Fibroblast of gingiva (primary cell): ENCODE data around the gene ELAVL2.
A peak's percentile ranks its signal among the peaks of the same experiment; 100 is the strongest.

Source experiments
- DNase-seq: peaks from one replicate; pipeline ENCODE4 v3.0.0-alpha.2; 2011; ENCODE audit warnings: low read depth

The ELAVL2 gene

DNA sequence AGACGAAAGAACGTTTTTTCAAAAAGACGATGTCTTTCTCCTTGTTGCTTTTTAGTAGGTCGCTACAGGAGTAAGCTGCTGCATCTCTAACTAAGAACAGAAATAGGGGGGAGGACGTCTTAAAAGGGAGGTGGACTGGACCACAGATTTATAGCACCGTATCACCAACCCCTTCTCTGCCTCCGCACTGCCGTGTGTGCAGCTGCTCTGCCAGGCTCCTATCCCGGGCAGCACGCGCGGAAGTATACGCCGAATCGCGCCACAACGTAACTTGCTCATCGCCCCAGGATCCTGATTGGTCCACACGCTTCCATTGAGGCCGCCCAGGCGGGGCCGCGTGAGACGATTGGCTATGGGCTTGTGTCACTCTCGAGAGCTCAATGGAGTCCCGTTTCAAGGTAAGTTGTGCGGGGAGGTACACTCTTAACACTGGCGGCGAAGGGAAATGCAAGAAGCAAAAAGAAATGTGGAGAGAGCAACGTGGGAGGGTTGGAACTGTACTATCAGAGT lies at the start of gene ELAVL2:
Gene ELAVL2, minus strand, starts transcription at position 121 of the 510 bp plus-strand sequence. CDS start 64,006 bp downstream, outside the sequence.
- DNase-seq = peak; percentile 73

DNA sequence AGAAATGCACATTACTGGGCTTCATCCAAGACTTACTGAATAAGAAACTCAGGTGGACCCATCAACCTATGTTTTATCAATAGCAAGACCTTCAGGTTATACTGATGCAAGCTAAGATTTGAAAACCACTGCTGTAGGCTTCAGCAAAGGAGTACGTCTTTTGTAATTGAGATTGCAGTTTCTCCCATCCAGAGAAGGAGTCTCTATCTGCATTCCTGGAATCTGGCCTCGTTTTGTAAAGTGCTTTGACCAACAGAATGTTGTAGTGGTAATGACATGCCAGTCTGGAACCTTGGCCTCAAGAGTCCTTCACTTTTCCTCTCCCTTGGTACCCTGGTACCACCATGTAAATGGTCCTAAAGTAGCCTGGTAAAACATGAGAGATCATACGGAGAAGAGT lies 32.2 kb upstream of the ELAVL2 start:
- DNase-seq = no peak

DNA sequence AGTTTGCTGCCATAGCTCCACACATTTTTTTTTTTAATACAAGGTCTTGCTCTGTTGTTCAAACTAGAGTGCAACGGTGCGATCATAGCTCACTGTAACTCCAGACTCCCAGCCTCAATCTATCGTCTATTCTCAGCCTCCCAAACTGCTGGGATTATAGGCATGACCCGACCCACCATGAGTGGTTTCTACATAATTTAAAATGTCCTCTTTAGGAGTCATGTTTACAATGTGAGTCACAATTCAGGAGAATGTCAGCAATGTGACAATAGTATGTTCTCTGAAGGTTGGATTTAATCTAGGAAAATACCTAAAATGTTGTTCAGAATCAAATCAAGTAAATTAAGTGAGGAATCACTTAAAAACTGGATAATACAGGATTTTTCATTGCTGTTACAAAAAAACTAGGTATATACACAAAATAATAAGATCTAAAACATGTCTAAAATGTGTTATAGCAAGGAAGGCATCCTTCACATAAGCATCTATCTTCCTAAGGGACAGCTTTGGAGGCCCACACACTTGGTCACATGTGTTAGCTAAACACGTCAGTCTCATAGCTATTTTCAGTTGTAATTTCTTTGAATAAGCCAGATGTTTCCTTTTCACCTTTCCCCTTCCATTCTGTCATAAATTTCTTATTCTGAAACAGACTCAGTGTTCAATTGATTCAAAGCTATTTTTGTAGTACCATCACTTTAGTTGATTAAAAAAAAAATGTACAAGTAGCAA lies 30.0 kb upstream of the ELAVL2 start:
- DNase-seq = no peak

DNA sequence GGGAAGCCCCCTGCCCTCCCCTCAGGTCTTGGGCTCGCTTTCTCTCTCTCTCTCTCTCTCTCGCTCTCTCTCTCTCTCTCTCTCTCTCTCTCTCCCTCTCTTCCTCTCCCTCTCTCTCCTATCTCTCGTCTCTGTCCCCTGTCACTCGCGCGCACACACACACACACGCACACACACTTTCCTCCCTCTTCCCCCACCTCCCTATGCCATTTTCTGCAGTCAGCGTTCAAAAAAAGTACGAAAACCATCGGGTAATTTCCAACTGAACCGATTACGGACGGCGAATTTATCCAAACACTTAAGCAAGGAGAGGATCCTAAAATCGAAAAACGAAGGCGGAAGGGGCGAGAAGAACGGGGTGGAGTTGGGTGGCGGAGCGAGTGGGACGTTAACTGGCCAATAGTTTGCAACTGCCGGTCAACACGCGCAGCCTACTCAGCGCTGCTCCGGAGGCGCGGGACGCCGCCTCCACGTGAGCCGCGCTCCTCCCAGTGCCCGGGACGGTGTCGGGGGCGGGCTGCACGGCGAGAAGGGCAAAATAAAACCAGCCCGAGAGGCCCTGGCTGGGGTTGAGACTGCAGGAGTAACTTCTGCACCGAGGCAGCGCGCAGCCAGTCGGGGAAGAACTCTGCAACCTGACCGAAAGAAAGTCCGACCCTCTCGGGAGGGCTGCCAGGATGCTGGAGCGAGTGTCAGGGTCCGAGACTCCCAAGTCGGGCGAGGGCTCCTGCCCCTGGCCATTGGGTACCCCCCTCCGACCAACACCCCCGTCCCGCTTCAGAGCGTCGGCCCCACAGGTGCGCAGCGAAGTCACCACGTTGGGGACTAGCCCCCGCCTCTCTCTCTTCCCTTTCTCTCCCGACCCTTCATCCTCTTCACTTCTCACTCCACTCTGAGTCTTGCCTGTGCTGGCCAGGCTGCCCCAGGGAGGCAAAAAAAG lies 24.9 kb upstream of the ELAVL2 start:
- DNase-seq = no peak

DNA sequence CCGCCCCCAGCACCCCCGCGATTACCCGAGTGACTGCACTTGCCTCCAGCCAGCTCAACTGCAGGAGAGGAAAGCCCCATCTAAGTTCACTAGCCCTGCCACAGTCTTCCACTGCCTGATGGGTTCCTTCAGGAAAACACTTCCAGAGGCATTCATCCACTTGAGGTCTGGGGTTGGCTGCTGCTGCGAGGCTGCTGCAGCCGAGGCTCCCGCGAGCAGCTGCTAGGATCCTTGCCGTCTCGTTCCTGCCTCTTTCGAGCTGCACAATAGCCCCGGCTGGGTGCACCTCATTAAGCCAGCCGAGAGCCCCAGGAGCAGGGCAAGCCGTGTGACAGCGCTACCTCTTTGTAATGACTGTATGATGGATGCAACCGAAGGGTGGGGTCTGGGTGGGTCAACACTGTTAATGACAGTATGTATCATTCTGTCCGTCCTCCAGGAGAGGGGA lies 24.2 kb upstream of the ELAVL2 start:
- DNase-seq = no peak

DNA sequence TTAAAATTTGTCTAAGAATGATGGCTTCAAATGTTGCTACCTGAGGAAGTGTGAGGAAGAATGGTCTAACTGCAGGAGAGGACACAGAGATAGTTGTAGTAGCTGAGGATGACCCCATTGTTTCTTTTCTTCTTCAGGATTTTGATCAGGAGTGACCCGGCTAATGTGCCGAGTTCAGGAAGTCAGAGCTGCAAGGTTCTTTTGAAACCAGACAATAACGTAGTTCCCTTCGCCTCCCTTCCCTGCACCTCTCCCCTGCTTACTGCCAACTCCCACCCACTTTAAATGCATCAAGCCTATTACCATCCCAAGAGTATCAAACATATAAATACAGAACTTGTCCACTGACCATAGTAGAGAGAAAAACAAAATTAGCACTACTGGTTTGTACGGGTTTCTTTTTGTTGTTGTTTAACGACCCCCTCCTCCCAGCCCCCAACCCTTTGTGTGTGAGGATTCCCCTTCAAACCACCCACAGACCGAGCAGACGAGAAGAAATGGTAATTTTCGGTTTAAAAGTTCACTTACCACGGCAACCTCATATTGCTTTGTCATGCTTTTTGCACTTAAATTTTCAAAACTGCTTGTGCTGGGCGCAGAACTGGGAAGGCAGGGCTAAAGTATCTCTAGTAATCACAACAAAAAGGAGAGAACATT lies 23.5 kb upstream of the ELAVL2 start:
- DNase-seq = no peak

DNA sequence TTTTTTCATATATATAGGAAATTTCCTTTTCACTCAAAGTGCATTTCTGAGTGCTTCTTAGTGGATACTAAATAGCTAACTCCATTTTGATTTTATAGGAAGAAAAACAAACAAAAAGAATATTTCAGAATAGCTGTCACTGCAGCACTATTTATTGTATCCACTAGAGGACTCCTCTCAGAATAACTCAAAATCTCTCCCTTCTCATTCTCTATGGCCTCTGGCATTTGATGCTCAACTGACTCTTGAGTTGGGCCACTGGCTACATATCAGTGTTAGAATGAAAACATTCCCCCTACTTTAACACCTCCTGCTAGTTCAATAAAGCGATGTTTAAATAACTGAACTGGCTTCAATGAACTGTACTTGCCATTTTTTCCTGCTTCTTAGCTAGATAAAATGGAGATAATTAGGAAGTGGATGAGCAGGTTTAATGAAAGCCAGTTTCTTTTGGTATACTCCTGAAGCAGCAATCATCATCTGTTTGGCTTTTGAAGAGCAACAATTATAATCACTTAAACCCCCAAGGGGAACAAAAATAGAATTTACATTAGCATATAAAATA lies 16.6 kb upstream of the ELAVL2 start:
- no peak for DNase-seq

DNA sequence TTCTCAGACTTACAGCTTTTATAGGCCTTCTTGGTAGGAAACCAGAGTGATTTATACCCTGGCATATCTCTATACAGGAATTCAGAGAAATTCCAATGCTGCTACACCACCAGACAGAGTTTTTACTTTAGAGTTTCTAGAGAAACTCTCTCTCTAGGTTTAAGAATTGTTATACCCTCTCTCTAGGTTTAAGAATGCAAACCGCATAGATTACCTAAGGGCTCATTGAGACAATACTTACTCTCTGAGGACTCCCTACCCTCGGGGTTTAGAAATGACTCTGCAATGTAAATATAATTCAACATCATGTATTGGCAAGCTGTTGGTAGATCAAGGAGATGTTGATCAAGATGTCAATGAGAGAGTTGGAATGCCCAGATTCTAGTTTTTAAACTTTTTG lies 15.3 kb upstream of the ELAVL2 start:
- DNase-seq = no peak

DNA sequence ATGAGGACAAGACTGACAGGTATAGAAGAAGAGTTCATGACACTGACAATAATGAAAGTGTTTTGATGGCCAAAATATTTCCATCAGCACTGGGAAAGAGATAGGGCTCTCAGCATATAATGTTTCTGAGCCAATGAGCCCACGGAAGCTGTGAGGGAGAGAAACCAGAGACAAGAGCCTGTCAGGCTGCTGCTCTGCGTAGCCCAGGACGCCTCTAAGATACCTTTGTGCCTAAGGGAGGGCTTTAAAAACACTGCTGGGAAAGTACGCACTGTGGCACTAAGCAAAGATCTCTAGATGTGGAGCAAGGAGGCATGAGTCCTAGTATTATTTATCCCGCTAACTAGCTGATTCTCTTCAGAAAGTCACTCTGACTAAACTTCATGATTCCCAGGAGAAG lies 11.0 kb upstream of the ELAVL2 start:
- no peak for DNase-seq

DNA sequence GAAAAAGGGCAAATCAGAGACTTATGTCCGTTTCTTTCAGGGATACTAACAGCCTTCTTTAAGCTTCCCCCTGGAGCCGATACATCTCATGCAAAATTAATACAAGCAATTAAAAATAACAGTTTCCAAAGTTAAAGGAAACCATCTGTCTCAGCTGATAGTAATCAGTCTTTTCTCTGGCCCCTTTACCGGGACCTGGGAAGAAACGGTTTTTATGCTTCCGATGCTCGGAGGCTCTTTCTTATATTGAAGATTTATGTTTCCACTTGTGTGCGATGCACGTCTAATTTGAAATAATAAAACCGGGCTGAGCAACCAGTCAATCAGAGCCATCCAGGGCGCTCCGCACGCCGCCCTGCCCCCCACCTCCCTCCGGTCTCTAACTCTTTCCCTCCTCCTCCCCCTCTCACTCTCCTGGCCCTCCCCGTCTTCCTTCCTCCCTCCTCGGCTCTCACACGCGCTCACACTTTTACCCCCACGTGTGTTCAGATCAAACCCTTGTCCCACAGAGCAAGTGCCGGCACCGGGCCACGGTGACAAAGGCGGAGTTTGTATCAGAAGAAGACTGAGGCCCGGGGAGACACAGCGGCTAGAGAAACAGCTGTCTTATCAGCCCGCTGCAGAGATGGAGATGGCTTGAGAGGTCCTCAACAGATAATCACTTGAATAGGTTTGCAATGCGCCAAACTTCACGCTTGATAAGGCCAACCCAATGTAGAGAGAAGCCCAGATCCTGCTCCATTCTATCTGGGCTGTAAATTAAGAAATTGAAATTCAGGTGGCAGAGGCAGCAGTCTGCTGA lies 5.1 kb upstream of the ELAVL2 start:
- DNase-seq = no peak

DNA sequence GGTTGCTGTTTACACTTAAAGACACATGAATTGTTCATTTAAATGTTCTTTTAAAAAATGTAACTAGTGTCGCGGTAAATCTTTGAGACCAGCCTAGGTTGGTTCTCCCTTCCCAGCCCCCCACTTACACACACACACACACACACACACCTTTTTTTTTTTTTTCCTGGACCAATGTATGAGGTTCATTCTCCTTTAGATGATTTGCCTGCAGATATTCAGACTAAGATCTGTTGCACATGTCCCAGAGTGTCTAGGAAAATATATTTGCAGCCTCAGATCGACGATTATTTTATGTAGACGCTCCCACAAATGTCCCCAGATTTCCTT lies 4.4 kb upstream of the ELAVL2 start:
- no peak for DNase-seq

DNA sequence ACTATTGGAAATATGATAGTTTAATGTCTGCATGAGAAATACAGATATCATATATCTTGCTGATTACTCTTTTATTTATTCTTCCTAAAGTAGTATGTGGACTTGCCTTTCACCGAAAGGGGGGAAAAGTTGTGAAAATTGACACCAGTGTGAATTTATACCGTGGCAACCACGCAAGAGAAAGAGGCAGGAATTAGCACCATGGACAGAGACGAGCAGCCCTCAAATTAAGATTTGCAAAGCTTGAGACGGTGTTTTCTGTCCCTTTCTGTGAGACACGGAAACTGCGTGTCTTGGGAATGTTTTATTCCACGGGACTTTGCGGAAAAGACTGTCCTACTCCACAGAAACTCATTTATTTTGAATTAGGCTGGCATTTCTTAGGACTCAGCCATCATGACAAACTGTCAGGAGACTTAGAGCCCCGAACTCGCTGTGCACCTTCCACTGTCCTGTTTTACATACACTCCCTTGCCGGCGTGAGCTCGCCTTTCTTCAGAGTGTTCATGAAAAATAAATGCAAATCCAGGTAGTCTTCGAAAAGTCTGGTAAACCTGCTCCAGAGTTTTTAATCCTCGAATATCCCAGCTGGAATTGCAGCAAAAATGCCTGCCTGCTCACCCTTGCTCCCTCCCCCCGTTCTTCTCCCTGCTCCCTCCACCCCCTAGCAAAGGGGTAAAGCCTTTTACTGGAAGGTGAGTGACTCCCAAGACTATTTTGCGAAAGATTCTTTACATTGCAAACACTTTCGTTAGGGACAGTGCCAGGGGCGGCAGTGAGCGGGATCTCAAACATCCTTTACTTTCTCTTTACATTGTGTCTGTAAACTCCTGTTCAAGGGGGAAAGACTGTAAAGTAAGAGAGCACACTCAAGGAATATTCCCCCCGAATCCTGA lies 3.8 kb upstream of the ELAVL2 start:
- DNase-seq = no peak

DNA sequence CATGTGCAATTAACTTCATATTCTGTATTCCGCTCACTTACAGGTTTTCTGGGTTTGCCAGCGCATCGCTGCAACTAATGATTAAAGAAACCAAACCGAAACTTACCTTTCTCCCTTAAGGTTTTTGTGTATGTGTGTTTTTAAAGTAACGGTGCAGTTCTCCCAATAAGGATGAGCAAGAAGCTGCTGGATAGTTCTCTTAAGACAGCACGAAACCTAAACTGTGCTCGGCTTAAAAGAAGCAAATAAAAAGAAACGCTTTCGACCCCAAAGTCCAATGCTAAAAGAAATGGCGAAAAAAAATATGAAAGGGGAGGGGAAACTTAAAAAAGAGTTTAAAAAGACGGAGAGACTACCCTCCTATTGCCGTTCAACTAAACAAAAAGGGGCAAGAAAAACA lies 340 bp downstream of the ELAVL2 start:
- DNase-seq = no peak

DNA sequence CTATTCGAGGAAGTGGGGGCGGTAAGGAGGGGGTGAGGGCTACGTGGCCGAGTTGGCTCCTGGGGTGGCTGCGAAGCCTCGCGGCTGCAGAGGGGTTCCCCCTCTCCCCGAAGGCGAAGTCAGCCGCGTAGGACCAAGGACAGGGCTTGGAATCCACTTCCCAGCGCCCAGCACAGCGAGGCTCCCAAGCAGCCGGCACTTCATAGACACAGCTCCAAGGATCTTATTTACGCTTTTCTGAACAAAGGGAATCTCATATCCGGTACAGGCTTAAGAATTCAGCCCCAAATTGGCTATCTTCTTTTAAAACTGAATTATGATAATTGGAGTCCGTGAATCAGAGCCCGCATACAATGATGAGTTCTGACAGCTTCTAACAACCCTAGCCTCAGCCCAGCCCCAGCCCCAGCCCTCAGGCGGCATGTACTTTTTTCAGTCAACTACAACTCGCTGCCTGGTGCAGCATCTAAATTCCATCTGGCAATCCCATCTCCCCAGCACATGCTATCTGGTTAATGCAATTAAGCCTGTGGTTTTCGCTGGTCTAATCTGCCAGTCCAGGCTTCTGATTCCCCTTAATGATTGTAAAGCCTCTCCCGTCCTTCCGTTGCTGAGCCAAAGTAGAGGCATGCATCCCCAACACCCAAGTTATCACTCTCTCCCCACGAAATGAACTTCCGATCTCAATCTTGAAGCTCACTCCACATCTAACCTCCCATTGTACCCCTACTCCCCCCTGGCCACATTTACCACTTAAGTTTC lies 1.0 kb downstream of the ELAVL2 start:
- no peak for DNase-seq

DNA sequence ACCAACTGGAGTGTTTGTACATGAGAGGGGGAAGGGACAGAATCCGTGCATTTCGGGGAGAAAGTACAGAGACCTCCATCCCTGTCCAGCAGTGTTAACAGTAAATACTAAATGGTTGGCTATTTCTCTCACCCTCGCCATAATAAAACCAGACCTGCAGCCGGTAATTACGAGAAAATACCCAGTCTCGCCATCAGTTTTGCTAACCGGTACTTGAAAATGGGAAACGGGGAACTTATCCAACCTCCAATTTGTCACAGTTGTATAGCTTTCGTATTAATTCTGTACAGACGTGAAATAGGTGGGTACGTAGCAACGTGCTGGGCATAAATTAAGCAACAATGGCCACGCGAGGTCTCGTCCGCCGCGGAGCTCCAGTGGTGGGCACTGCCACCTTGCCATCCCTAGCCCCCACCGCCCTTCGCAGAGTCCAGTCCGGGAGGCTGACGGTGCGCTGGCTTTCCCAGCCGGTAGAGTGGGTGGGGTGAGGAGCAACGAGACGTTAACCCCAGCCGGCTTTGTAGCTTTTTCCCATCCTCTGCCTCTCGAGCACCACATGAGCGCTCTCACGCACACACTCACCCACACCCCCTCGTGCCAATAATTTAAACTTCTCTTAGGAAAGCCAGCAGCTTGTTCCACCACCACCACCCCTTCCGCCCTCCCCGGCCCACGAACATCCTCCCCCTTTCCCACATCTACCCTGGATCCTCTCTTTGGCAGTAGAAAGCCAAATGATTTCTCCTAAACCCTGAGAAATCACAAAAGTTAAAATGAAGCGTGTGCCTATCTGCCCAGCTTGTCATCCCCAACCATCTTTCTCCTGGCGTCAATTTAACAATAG lies 1.8 kb downstream of the ELAVL2 start:
- DNase-seq = no peak

DNA sequence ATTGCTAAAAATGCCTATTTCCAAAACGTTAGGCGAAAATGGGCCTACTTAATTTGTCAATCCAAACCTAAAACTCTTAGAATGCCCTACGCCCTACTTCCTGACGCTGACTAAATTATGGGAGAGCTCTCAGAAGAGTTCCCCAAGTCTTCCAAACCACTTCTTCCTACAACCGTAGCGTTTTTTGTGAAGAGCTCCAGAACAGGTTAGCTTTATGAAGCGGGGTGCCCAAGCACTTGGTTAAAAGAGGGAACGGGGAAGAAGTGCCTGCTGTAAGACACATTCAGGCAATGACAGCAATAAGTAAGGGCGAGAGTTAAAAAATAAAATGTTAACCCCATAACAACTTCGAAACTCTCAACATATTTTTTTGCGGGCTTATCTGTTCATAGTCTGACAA lies 2.8 kb downstream of the ELAVL2 start:
- no peak for DNase-seq

DNA sequence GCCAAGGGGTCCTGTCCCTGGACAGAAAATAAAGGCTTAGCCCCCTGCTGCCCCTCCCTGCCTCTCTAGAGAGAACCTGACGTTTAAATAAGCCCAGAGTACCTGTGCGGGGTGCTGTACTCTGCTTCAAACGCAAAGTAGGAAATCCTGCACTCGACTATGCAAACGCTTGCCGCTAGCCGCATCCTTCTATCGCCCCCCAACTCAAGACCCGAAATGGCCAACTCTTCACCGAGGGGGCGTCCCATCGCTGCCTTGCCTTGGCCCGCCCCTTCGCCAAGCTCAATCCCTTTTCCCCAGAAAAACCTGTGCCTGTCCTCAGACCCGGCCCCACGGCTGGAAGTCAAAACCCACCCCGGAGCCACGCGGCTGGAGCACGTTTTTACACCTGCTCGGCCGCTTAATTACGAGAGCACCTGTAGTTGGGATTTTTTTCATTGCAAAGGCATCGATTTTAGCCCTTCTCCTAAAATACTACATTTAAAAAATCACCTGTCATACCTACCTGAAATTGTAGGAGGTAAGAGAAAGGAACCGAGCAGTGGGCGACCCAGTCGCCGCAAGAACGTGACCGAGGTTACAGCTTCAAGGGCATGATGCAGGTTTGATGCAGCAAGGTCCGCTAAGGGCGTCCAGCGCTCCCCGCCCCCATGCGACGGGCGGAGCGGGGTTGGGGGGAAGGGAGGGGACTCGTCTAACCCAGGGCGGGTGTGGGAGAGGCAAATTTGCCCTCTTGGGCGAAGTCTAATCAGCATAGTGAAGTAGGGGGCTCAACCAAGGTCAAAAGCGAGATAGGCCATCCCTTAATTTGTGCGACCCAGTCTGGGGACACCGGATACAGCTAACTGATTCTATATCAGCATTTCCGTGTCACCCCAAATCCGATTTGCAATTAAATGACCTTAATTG lies 3.5 kb downstream of the ELAVL2 start:
- DNase-seq = no peak
